Esophagus squamous epithelium (tissue), 4 donors: ENCODE data around the gene SYS1. TPM values are rescaled to one million over a fixed set of nuclear protein-coding genes. Genes with fewer than 3 reads are reported as not detected.

Source experiments
- total RNA-seq, 4 donors: library from RNA; depleted of rRNA; stranded (reverse); fragments of >200 nt; gene quantifications; one replicate each; pipeline ENCODE4 v1.1.0, GENCODE V29; 2016

SYS1 gene
- total RNA-seq, 4 donors from 2014 or later, result 22.3 to 32.4 (median 27.0) TPM

Other genes with a start within 250 kb of the SYS1 start
- gene WFDC5, start 248.0 kb upstream of the SYS1 start, total RNA-seq, result 10 to 100 TPM in 1 of 4 donors, 1 to 10 TPM in 3; 3.1 to 32.1 (median 4.6) TPM
- 1 to 10 TPM in 1 of 4 donors, under 1 TPM in 2, not detected in 1; 0.44 to 2.6 (median 0.64) TPM for gene WFDC12, start 238.7 kb upstream of the SYS1 start, total RNA-seq
- gene PI3, start 188.3 kb upstream of the SYS1 start, total RNA-seq, result 1,000 to 10,000 TPM in 3 of 4 donors, 10 to 100 TPM in 1; 14.1 to 2,947 (median 1,123) TPM
- gene SEMG1, start 156.1 kb upstream of the SYS1 start, total RNA-seq, result not detected
- not detected for gene SEMG2, start 141.8 kb upstream of the SYS1 start, total RNA-seq
- 1,000 to 10,000 TPM in 2 of 4 donors, 100 to 1,000 TPM in 2; 250 to 1,637 (median 1,024) TPM for gene SLPI, start 108.6 kb upstream of the SYS1 start, total RNA-seq
- gene RBPJL, start 56.3 kb upstream of the SYS1 start, total RNA-seq, result not detected
- gene MATN4, start 54.9 kb upstream of the SYS1 start, total RNA-seq, result under 1 TPM in 2 of 4 donors, not detected in 2; 0.09 to 0.68 TPM
- gene SDC4, start 14.7 kb upstream of the SYS1 start, total RNA-seq, result 100 to 1,000 TPM in 3 of 4 donors, 10 to 100 TPM in 1; 88.1 to 174 (median 120) TPM
- gene TP53TG5, start 15.2 kb downstream of the SYS1 start, total RNA-seq, result not detected
- 10 to 100 TPM; 14.1 to 39.3 (median 32.2) TPM for gene DBNDD2, start 45.1 kb downstream of the SYS1 start, total RNA-seq
- gene PIGT, start 53.0 kb downstream of the SYS1 start, total RNA-seq, result 10 to 100 TPM; 38.6 to 48.1 (median 44.0) TPM
- 10 to 100 TPM in 1 of 4 donors, under 1 TPM in 1, not detected in 2; 0.99 to 37.7 TPM for gene WFDC2, start 106.6 kb downstream of the SYS1 start, total RNA-seq
- gene SPINT3, start 152.5 kb downstream of the SYS1 start, total RNA-seq, result not detected
- gene WFDC6, start 176.3 kb downstream of the SYS1 start, total RNA-seq, result not detected
- gene EPPIN, start 184.2 kb downstream of the SYS1 start, total RNA-seq, result not detected
- not detected for gene WFDC8, start 216.1 kb downstream of the SYS1 start, total RNA-seq